Measurements from ENCODE around the gene PALM.
"Not testable (repeated sequence)": the region's sequence is repeated elsewhere in the genome, so short reads cannot be mapped to it uniquely, and the experiment has no call there.

The PALM gene

GRCh38 chr19:708154-709143, at the start of gene PALM:
Gene PALM (plus strand): TSS chr19:708935. CDS start chr19:709147, 212 bp downstream.
- DNase-seq, result no peak

GRCh38 chr19:660793-661426, 47.8 kb upstream of the PALM start:
- no peak for DNase-seq

GRCh38 chr19:661427-662196, 47.1 kb upstream of the PALM start:
- DNase-seq, result no peak

GRCh38 chr19:662207-662961, 46.4 kb upstream of the PALM start:
- peak; percentile 25 for DNase-seq

- peak; percentile 89 for DNase-seq
These were observed 45.6 kb upstream of the PALM start, which contains the start of gene RNF126 for GRCh38 chr19:662962-663681. Gene RNF126 (minus strand): TSS chr19:663214. CDS start chr19:663121, 93 bp downstream.

GRCh38 chr19:663682-664117, 45.0 kb upstream of the PALM start:
- no peak for DNase-seq

- peak; percentile 63 for DNase-seq
These were observed 43.8 kb upstream of the PALM start for GRCh38 chr19:664913-665443.

- DNase-seq, result not testable (repeated sequence)
These were observed 41.7 kb upstream of the PALM start for GRCh38 chr19:666985-667573.

GRCh38 chr19:668675-669434, 39.9 kb upstream of the PALM start:
- DNase-seq, result not testable (repeated sequence)

GRCh38 chr19:670609-671075, 38.1 kb upstream of the PALM start:
- no peak for DNase-seq

- DNase-seq, result no peak
These were observed 34.2 kb upstream of the PALM start for GRCh38 chr19:674282-675151.

- no peak for DNase-seq
These were observed 32.8 kb upstream of the PALM start for GRCh38 chr19:676007-676338.

- DNase-seq, result no peak
These were observed 32.2 kb upstream of the PALM start, which contains the start of gene FSTL3 for GRCh38 chr19:676339-677105. Gene FSTL3 (plus strand): TSS chr19:676392. CDS start chr19:676424, 32 bp downstream.

- no peak for DNase-seq
These were observed 31.5 kb upstream of the PALM start for GRCh38 chr19:677201-677600.

GRCh38 chr19:677601-678436, 30.9 kb upstream of the PALM start:
- DNase-seq, result no peak

GRCh38 chr19:678791-679388, 29.8 kb upstream of the PALM start:
- DNase-seq, result no peak

Data from GDM1 (cell line).